Jurkat, Clone E6-1 (cell line): ENCODE data around the gene NXNL1. TPM values are rescaled to one million over a fixed set of nuclear protein-coding genes. Genes with fewer than 3 reads are reported as not detected.
"Not testable (repeated sequence)": the region's sequence is repeated elsewhere in the genome, so short reads cannot be mapped to it uniquely, and the experiment has no call there.

Experiments
- DNase-seq: peaks from one replicate; pipeline ENCODE4 v3.0.0-alpha.2; 2011; ENCODE audit warnings: low read depth, low spot score
- H3K4me3 ChIP-seq: 2 replicates; pipeline ENCODE4 v1.5.1; 2011; ENCODE audit warnings: mild to moderate bottlenecking, low read length, control low read depth, moderate library complexity
- polyA plus RNA-seq: library from polyadenylated mRNA; unstranded; fragments of >200 nt; gene quantifications from one replicate; pipeline ENCODE4 v1.2.1, GENCODE V29; 2012; ENCODE audit warnings: missing spikeins; ENCODE audit not compliant: insufficient read length, insufficient read depth

NXNL1 gene, protein sequence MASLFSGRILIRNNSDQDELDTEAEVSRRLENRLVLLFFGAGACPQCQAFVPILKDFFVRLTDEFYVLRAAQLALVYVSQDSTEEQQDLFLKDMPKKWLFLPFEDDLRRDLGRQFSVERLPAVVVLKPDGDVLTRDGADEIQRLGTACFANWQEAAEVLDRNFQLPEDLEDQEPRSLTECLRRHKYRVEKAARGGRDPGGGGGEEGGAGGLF
- polyA plus RNA-seq = not detected

DNA sequence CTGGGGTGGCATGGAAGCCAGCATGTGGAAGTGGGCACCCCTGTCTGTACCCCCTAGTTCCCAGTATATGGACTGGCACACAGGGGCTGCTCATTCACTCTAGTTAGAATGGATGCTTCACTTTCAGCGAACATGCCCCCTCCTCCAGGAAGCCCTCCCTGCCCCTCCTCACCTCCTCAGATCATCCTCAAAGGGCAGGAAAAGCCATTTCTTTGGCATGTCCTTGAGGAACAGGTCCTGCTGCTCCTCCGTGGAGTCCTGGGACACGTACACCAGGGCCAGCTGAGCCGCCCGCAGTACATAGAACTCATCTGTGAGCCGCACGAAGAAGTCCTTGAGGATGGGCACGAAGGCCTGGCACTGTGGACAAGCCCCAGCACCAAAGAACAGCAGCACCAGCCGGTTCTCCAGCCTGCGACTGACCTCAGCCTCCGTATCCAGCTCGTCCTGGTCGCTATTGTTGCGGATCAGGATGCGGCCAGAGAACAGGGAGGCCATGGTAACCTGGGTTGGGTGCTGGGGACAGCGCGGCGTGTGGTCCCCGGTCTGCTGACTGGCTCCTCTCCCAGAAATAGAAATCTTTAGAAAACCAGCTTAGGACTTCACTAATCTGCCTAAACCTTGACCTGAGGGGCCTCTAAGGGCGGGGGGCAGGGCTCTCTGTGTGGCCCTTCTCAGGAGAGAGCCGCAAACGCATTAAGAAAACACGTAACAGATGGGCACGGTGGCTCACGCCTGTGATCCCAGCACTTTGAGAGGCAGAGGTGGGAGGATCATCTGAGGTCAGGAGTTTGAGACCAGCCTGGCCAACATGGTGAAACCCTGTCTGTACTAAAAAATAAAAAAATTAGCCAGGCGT, at the start of gene NXNL1:
TSS of gene NXNL1 (minus strand) at position 555 of the 859 bp plus-strand sequence. CDS start at position 498, 57 bp downstream.
- no peak for DNase-seq
- H3K4me3 ChIP-seq = no peak within 1 kb of the TSS

GRCh38 chr19:17508558-17508933, 47.8 kb upstream of the NXNL1 start:
- DNase-seq, H3K4me3 ChIP-seq: not testable (repeated sequence)

DNA sequence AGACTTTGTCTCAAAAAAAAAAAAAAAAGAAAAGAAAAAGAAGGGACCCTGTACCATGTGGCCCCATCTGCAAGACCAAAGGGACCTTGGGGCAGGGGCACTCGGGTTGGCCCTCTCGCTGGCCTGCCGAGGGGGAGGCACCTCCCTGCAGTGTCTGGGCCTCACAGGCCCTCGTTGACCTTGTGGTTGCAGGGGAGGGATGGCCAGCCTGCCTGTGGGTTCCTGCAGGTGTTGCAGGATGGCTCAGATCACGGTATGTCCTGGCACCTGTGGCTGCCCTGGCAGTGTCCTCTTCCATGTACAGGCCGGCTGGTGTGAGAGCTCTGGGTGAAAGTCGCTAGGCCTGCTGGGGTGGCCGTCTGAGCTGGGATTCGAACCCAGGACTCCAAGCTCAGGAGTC, 46.0 kb upstream of the NXNL1 start:
- no peak overlapping the region for H3K4me3 ChIP-seq
- DNase-seq = no peak

GRCh38 chr19:17505223-17505622, 44.5 kb upstream of the NXNL1 start:
- no peak for DNase-seq
- no peak overlapping the region for H3K4me3 ChIP-seq

- no peak overlapping the region for H3K4me3 ChIP-seq
Observed at GRCh38 chr19:17504456-17504855, 43.7 kb upstream of the NXNL1 start.

DNA sequence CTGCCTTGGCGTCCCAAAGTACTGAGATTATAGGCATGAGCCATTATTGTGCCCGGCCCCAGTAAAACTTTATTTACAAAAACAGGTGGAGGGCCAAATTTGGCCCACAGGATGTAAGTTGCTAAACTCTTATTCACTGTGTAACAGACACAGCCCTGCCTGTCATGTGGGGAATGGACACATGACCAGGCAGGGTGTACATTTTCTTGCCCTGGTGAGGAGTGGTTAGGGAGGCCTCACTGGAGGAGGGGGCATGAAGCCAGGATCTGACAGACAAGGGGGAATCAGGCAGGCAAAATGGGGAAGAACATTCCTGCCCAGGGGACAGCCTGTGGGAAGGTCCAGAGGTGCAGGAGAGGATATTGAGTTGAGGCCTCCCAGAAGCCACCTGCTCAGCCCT, 43.3 kb upstream of the NXNL1 start:
- H3K4me3 ChIP-seq = no peak overlapping the region
- DNase-seq = no peak

More at GRCh38 chr19:17504456-17504855, 43.7 kb upstream of the NXNL1 start:
- no peak for DNase-seq

DNA sequence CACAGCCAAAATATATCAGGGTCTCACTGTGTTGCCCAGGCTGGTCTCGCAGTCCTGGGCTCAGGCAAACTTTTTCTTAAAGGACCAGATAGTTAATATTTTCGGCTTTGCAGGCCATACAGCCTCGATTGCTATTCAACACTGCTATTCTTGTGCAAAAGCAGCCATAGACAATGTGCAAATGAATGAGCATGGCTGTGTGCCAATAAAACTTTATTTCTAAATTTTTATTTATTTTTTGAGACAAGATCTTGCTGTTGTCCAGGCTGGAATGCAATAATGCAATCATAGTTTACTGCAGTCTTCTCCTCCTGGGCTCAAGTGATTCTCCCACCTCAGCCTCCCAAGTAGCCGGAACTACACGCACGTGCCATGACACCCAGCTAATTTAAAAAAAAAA, 42.5 kb upstream of the NXNL1 start:
- H3K4me3 ChIP-seq = no peak overlapping the region
- no peak for DNase-seq

DNA sequence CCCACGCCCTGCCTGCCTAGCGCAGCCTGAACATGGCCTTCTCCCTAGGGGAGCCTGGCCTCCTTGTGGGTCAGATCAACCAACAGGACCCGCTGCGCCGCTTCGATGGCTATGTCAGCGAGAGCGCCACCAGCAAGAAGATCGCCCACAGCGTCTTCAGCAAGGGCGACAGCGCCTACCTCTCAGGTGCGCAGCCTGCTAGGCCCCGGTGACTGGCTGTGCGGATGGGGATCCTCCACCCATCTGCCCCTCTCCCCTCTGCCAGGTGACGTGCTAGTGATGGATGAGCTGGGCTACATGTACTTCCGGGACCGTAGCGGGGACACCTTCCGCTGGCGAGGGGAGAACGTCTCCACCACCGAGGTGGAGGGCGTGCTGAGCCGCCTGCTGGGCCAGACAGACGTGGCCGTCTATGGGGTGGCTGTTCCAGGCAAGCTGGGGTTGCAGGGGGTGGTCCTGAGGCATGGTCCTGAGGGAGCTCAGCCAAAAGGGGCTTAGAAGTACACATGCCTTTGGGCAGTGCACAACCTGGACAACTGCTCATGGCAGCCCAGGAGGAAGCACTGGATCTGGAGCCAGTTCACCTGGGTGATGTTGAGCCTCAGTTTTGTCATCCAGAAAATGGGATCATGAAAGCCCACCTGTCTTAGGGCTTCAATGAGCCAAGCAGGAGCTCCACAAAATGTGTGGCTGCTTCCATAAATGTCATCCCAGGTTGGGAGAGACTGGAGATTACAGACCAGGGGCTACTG, 39.9 kb upstream of the NXNL1 start:
- no peak for DNase-seq
- H3K4me3 ChIP-seq = no peak overlapping the region

DNA sequence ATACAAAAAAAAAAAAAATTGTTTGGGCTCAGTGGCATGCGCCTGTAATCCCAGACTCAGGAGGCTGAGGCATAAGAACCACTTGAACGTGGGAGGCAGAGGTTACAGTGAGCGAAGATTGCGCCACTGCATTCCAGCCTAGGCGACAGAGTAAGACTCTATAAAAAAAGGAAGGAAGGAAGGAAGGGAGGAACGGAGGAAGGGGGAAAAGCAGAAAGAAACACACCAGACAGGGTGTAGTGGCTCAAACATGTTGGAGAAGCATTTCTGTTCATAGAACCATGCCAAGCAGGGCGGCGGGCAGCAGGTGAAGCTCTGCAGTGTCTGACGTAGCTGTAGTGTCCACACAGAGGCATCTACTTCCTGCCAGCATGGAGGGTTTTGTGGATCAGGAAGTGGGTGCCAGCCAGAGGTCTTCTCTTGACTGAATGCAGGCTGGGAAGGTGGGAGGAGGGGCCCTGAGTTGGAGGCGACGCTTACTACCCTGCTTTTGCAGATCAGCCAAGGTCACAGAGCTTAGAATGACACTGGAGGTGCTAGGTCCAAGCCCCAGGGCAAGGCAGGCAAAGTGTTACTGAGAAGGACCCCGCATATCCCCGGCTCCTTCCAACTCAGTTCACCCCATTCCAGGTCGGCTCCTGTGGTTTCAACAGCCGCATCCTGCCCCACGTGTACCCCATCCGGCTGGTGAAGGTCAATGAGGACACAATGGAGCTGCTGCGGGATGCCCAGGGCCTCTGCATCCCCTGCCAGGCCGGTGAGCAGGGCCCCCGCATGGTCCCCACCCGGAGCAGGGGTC, 39.1 kb upstream of the NXNL1 start:
- DNase-seq = peak; percentile 80
- peak overlapping the region; percentile 41 for H3K4me3 ChIP-seq

DNA sequence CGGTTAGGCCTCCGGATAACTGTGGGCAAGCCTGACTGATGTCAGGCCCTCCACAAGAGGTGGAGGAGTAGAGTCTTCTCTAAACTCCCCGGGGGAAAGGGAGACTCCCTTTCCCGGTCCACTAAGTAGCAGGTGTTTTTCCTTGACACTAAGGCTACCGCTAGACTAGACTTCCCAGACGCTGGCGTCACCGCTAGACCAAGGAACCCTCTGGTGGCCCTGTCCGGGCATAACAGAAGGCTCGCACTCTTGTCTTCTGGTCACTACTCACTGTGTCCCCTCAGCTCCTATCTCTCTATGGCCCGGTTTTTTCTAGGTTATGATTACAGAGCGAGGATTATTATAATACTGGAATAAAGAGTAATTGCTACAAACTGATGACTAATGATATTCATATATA, 38.3 kb upstream of the NXNL1 start:
- H3K4me3 ChIP-seq = peak overlapping the region; percentile 23
- not testable (repeated sequence) for DNase-seq

- H3K4me3 ChIP-seq = no peak overlapping the region
- no peak for DNase-seq
Observed at GRCh38 chr19:17497149-17497798, 36.5 kb upstream of the NXNL1 start.

DNA sequence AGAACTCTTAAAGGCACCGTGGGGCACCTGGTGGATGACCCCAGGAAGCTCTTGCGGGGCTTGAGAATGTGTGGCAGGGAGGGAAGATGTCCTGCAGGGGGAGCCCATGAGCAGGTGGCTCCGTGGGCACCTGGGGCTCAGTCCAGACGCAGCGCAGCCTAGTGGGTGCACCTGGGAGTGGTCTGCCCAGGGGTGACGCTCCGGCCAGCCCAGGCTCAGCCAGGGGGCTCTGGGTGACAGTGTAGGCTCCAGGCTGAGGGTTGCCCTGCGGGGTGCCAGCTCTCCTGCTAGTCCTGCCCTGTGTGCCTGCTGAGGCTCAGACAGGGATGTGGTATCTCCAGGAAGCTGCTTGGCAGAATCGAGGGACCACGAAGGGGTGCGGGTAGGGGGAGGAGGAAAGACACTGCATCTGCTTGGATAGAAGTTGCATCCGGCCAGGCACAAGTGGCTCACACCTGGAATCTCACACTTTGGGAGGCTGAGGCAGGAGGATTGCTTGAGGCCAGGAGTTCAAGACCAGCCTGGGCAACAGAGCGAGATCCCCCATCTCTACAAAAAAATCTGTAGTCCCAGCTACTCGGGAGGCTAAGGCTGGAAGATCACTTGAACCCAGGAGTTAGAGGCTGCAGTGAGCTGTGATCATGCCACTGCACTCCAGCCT, 35.7 kb upstream of the NXNL1 start:
- DNase-seq = peak; percentile 81
- peak overlapping the region; percentile 27 for H3K4me3 ChIP-seq

- no peak overlapping the region for H3K4me3 ChIP-seq
- no peak for DNase-seq
Observed at GRCh38 chr19:17495639-17496296, 35.0 kb upstream of the NXNL1 start.

DNA sequence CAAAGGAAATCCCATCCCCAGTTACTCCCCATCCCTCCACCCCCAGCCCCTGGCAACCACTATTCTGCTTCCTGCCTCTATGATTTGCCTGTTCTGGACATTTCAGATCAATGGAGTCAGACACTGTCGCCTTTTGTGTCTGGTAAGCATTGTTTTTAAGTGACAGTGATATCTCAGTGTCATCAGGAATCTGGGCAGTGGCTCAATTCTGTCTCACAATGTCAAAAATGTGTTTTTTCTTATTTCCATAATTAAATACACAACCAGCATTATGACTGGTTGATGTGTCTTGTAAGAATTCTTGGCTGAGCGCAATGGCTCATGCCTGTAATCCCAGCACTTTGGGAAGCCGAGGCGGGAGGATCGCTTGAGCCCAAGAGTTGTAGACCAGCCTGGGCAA, 30.6 kb upstream of the NXNL1 start:
- no peak overlapping the region for H3K4me3 ChIP-seq
- no peak for DNase-seq

GRCh38 chr19:17490411-17490810, 29.7 kb upstream of the NXNL1 start:
- DNase-seq = no peak
- no peak overlapping the region for H3K4me3 ChIP-seq

DNA sequence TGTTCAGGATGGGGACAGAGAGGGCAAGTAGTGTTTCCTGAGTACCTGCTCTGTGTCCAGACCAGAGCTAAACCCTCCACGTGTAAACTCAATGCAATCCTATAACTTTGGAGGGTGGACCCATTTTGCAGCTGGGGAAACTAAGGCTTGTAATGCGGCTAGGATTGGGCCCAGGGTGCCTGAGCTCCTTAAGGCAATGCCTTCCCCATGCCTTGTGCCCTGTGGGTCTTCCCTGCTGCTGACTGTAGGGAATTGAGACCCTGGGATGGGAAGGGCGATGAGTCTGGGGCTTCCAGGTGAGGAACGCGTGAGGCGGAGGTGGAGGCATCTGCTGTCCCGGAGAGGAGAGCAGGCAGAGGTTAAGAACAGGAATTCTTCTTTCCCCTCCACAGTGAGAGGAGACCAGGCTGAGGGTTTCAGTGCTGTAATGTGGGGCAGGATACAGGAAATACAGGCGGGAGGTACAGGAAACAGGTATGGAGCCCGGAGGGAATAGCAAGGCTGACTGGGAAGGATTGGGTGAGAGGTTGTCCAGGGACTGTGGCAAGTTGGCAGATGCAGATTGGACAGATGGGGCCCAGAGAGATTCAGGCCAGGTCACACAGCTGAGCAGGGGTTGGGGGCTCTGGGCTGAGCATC, 28.8 kb upstream of the NXNL1 start:
- DNase-seq = no peak
- no peak overlapping the region for H3K4me3 ChIP-seq
